Measurements from ENCODE around the gene ZSWIM6. TPM values are rescaled to one million over a fixed set of nuclear protein-coding genes. Genes with fewer than 3 reads are reported as not detected.

The ZSWIM6 gene
- polyA plus RNA-seq, 3 donors, result 1.7 to 33.5 (median 2.7) TPM

DNA sequence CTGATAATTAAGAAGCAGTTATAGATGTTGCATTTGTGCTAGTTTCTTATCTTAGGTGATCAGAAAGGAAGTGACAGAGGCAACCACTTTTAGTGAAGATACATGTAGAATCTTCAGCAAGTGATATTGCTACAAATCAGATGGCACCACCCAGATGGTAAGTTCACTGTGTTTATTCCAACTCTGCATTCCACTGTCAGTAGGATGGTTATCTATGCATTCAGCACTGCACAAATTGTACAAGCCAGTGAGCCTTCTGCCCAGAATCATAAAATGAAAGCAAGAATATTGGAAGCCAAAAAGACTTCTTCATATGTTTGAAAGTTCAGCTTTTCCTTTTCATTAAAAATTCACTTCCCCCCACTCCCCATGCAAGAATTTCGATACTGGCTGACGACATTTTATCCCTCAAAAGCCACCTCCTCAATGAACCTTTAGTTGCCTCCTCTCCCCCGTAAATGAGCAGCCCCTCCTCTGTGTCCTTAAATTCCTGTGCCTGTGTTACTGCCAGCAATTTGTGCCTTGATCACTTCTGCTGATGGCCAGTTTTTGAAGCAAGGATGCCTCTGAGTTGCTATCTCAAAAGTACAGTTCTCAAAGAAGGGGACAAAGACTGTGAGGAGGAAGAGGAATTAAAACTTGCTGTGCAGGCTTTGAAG lies 91.6 kb downstream of the ZSWIM6 start:
- peaks cover 0 to 3% (median 0%) of the 10 kb centered on the region in 7 donors for H3K9me3 Mint-ChIP-seq
- peak overlapping the region in 1 of 2 donors; percentile 63 for H3K27ac ChIP-seq (ENCODE audit: low read depth in 1 of 2, low read length in 2 of 2)
- TF ChIP-seq CTCF (IDR thresholded peaks at IDR 0.05), result no peak
- 42% methylated on average over 2 of the region's 3 CpGs for WGBS (ENCODE audit: insufficient coverage)
- peaks cover 28% of the 10 kb centered on the region for H3K4me1 Mint-ChIP-seq
- H3K9ac ChIP-seq (ENCODE audit: insufficient read depth, low read length, poor library complexity, severe bottlenecking), result no peak overlapping the region
- H3K4me3 Mint-ChIP-seq, result no peak overlapping the region
- DNase-seq, result no peak
- intact Hi-C loops (cut with micrococcal nuclease), result no loop called here
- no peaks in the 10 kb centered on the region for H3K27me3 Mint-ChIP-seq (ENCODE audit: low read depth in 3 of 3)
- peak overlapping the region in 5 of 7 donors; percentile 42 to 77 (median 71) for H3K27ac Mint-ChIP-seq
- no peak overlapping the region for H2AFZ ChIP-seq (ENCODE audit: insufficient read depth, low read depth, low read length, poor library complexity, severe bottlenecking)
- no peak overlapping the region for H3K4me3 ChIP-seq (replicated peaks in 1 of 3; ENCODE audit: low read depth in 2 of 3, low read length in 3 of 3)
- H3K79me2 ChIP-seq (ENCODE audit: insufficient read depth, low read length), result peaks cover 99% of the 10 kb centered on the region
- peaks cover 0 to 3% of the 10 kb centered on the region in 2 donors for H3K9me3 ChIP-seq (replicated peaks in 1 of 2; ENCODE audit: control insufficient read depth in 1 of 2, insufficient read depth in 1 of 2, low read length in 2 of 2)
- H3K36me3 Mint-ChIP-seq, result peaks cover 10 to 13% of the 10 kb centered on the region in 2 donors
- no peaks in the 10 kb centered on the region for H3K27me3 ChIP-seq (ENCODE audit: control insufficient read depth in 2 of 2, insufficient read depth in 2 of 2, low read length in 2 of 2)
- peaks cover 100% of the 10 kb centered on the region for H4K20me1 ChIP-seq (ENCODE audit: insufficient read depth, low read length)
- H3K4me2 ChIP-seq (replicated peaks; ENCODE audit: extremely low read depth, low read length, poor library complexity, severe bottlenecking), result no peak overlapping the region
- H3K4me1 ChIP-seq (ENCODE audit: control insufficient read depth in 1 of 2, insufficient read depth in 2 of 2, low read length in 2 of 2), result peaks cover 4 to 5% of the 10 kb centered on the region in 2 donors
- no peaks in the 10 kb centered on the region for H3K36me3 ChIP-seq (replicated peaks in 1 of 2; ENCODE audit: control insufficient read depth in 1 of 2, insufficient read depth in 2 of 2, low read length in 2 of 2)

- Histone ChIP-seq H3K4me2 (replicated peaks; ENCODE audit: extremely low read depth, low read length, poor library complexity, severe bottlenecking) (no peak overlapping the region), H2AFZ (ENCODE audit: insufficient read depth, low read depth, low read length, poor library complexity, severe bottlenecking) (no peak overlapping the region), H3K36me3 (replicated peaks in 1 of 2; ENCODE audit: control insufficient read depth in 1 of 2, insufficient read depth in 2 of 2, low read length in 2 of 2) (no peaks in the 10 kb centered on the region), H4K20me1 (ENCODE audit: insufficient read depth, low read length) (peaks cover 100% of the 10 kb centered on the region), H3K27ac (ENCODE audit: low read depth in 1 of 2, low read length in 2 of 2) (no peak overlapping the region), H3K9me3 (replicated peaks in 1 of 2; ENCODE audit: control insufficient read depth in 1 of 2, insufficient read depth in 1 of 2, low read length in 2 of 2) (peaks cover 0 to 2% of the 10 kb centered on the region in 2 donors), H3K4me3 (replicated peaks in 1 of 3; ENCODE audit: low read depth in 2 of 3, low read length in 3 of 3) (no peak overlapping the region), H3K9ac (ENCODE audit: insufficient read depth, low read length, poor library complexity, severe bottlenecking) (no peak overlapping the region), H3K27me3 (ENCODE audit: control insufficient read depth in 2 of 2, insufficient read depth in 2 of 2, low read length in 2 of 2) (no peaks in the 10 kb centered on the region), H3K4me1 (ENCODE audit: control insufficient read depth in 1 of 2, insufficient read depth in 2 of 2, low read length in 2 of 2) (peaks cover 4 to 5% of the 10 kb centered on the region in 2 donors), H3K79me2 (ENCODE audit: insufficient read depth, low read length) (peaks cover 99% of the 10 kb centered on the region)
- intact Hi-C loops (cut with micrococcal nuclease), result no loop called here
- peaks cover 35% of the 10 kb centered on the region for H3K4me1 Mint-ChIP-seq
- TF ChIP-seq CTCF (IDR thresholded peaks at IDR 0.05), result no peak
- peaks cover 13 to 14% of the 10 kb centered on the region in 2 donors for H3K36me3 Mint-ChIP-seq
- peaks cover 0 to 3% (median 0%) of the 10 kb centered on the region in 7 donors for H3K9me3 Mint-ChIP-seq
- no peak overlapping the region for H3K4me3 Mint-ChIP-seq
- peak overlapping the region in 2 of 7 donors; percentile 20 to 27 for H3K27ac Mint-ChIP-seq
- no peaks in the 10 kb centered on the region for H3K27me3 Mint-ChIP-seq (ENCODE audit: low read depth in 3 of 3)
- no CpG with 5 or more reads among the region's 1 CpG for WGBS (ENCODE audit: insufficient coverage)
- no peak for DNase-seq
These were observed 93.9 kb downstream of the ZSWIM6 start for GRCh38 chr5:61425918-61426317.
